Measurements from ENCODE around the gene TIAM2.

The TIAM2 gene

DNA sequence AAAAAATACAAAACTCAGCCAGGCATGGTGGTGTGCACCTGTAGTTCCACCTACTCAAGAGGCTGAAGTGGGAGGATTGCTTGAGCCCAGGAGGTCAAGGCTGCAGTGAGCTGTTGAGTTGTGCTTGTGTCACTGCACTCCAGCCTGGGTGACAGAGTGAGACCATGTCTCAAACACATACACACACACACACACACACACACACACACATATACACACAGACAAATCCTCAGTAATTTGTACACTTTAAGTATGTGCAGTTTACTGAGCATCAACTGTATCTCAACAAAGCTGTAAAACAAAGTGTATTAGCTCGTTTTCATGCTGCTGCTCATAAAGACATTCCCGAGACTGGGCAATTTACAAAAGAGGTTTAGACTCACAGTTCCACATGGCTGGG is 311.8 kb downstream of the TIAM2 start:
- Histone ChIP-seq H3K27ac (ENCODE audit: low read depth, low read length, poor library complexity, severe bottlenecking) (no peak overlapping the region), H3K79me2 (ENCODE audit: insufficient read depth, low read length) (no peaks in the 10 kb centered on the region), H3K36me3 (ENCODE audit: insufficient read depth, low read length) (peaks cover 85% of the 10 kb centered on the region), H2AFZ (ENCODE audit: low read length) (no peak overlapping the region), H3K4me2 (ENCODE audit: low read length) (no peak overlapping the region), H3K9me2 (ENCODE audit: low read depth, low read length) (no peaks in the 10 kb centered on the region), H3F3A (ENCODE audit: insufficient read depth, low read length) (peaks cover 6% of the 10 kb centered on the region; the same call in 1 of the 2 replicates), H3K27me3 (ENCODE audit: insufficient read depth, low read length) (no peaks in the 10 kb centered on the region), H3K4me3 (ENCODE audit: low read depth, low read length, poor library complexity, severe bottlenecking) (no peak overlapping the region), H3K9me3 (ENCODE audit: low read length) (no peaks in the 10 kb centered on the region), H4K20me1 (ENCODE audit: insufficient read depth, low read length) (no peaks in the 10 kb centered on the region), H3K4me1 (ENCODE audit: insufficient read depth, low read length, severe bottlenecking) (no peaks in the 10 kb centered on the region), H3K9ac (ENCODE audit: low read length) (no peak overlapping the region)
- TF ChIP-seq, protein P1, sequence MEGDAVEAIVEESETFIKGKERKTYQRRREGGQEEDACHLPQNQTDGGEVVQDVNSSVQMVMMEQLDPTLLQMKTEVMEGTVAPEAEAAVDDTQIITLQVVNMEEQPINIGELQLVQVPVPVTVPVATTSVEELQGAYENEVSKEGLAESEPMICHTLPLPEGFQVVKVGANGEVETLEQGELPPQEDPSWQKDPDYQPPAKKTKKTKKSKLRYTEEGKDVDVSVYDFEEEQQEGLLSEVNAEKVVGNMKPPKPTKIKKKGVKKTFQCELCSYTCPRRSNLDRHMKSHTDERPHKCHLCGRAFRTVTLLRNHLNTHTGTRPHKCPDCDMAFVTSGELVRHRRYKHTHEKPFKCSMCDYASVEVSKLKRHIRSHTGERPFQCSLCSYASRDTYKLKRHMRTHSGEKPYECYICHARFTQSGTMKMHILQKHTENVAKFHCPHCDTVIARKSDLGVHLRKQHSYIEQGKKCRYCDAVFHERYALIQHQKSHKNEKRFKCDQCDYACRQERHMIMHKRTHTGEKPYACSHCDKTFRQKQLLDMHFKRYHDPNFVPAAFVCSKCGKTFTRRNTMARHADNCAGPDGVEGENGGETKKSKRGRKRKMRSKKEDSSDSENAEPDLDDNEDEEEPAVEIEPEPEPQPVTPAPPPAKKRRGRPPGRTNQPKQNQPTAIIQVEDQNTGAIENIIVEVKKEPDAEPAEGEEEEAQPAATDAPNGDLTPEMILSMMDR (IDR thresholded peaks at IDR 0.05; ENCODE audit: low read length), result no peak
- no peak for TF ChIP-seq EZH2 (IDR thresholded peaks at IDR 0.05; ENCODE audit: borderline replicate concordance, low read length)

All from OCI-LY1 (cell line).